GF-D8 (cell line): Measurements from ENCODE around the gene IGFBP2.
A peak's percentile ranks its signal among the peaks of the same experiment; 100 is the strongest.

Experiments used
- DNase-seq: peaks from one replicate; lab custom pipeline; 2025; lab: John Stamatoyannopoulos, UW

IGFBP2 gene

GRCh38 chr2:216683846-216684245 is 50.6 kb downstream of the IGFBP2 start:
- peak; percentile 78 for DNase-seq

- DNase-seq = no peak
Observed at GRCh38 chr2:216685327-216685875, 52.2 kb downstream of the IGFBP2 start.

GRCh38 chr2:216687111-216687510 is 53.9 kb downstream of the IGFBP2 start:
- no peak for DNase-seq

GRCh38 chr2:216687646-216688045 is 54.4 kb downstream of the IGFBP2 start:
- DNase-seq = no peak

GRCh38 chr2:216688731-216689340 is 55.6 kb downstream of the IGFBP2 start:
- no peak for DNase-seq

- no peak for DNase-seq
Observed at GRCh38 chr2:216689397-216689796, 56.2 kb downstream of the IGFBP2 start.

- no peak for DNase-seq
Observed at GRCh38 chr2:216690456-216690852, 57.2 kb downstream of the IGFBP2 start.

- no peak for DNase-seq
Observed at GRCh38 chr2:216690853-216691741, 57.9 kb downstream of the IGFBP2 start.

- no peak for DNase-seq
Observed at GRCh38 chr2:216692636-216693413, 59.6 kb downstream of the IGFBP2 start.

GRCh38 chr2:216693414-216694080 is 60.3 kb downstream of the IGFBP2 start:
- no peak for DNase-seq

GRCh38 chr2:216694082-216694825 is 61.0 kb downstream of the IGFBP2 start:
- no peak for DNase-seq

- no peak for DNase-seq
Observed at GRCh38 chr2:216694826-216695217, 61.6 kb downstream of the IGFBP2 start.

GRCh38 chr2:216695401-216695821 is 62.2 kb downstream of the IGFBP2 start, which contains the start of gene IGFBP5:
Gene IGFBP5 (minus strand): TSS chr2:216695549. CDS start chr2:216694775, 774 bp downstream.
- no peak for DNase-seq

- no peak for DNase-seq
Observed at GRCh38 chr2:216696321-216696720, 63.1 kb downstream of the IGFBP2 start.

- DNase-seq = no peak
Observed at GRCh38 chr2:216696751-216697560, 63.7 kb downstream of the IGFBP2 start.

GRCh38 chr2:216698293-216698692 is 65.1 kb downstream of the IGFBP2 start:
- DNase-seq = no peak

GRCh38 chr2:216698895-216699294 is 65.7 kb downstream of the IGFBP2 start:
- no peak for DNase-seq

- DNase-seq = no peak
Observed at GRCh38 chr2:216700088-216700567, 66.9 kb downstream of the IGFBP2 start.

GRCh38 chr2:216700781-216701180 is 67.6 kb downstream of the IGFBP2 start:
- DNase-seq = no peak

GRCh38 chr2:216701544-216701943 is 68.3 kb downstream of the IGFBP2 start:
- no peak for DNase-seq
